H9 (cell line): ENCODE data around the gene EGFR. TPM values are rescaled to one million over a fixed set of nuclear protein-coding genes. Genes with fewer than 3 reads are reported as not detected.

Experiments used
- DNase-seq: peaks from one replicate; pipeline ENCODE4 v3.0.0-alpha.2; 2017
- H2AFZ ChIP-seq: one replicate; pipeline ENCODE4 v1.6.1; 2013; ENCODE audit warnings: mild to moderate bottlenecking, low read length, control low read depth, moderate library complexity
- H2AK5ac ChIP-seq: 2 replicates; pipeline ENCODE4 v1.6.1; 2013; ENCODE audit warnings: low read length, control low read depth, mixed read lengths; ENCODE audit not compliant: insufficient read length
- H2BK120ac ChIP-seq: one replicate; pipeline ENCODE4 v1.6.1; 2013; ENCODE audit warnings: low read depth, mild to moderate bottlenecking, low read length, control low read depth, inconsistent platforms; ENCODE audit not compliant: poor library complexity, severe bottlenecking
- H2BK12ac ChIP-seq: 2 replicates; pipeline ENCODE4 v1.6.1; 2013; ENCODE audit warnings: low read length, control low read depth, mixed read lengths, low read depth; ENCODE audit not compliant: insufficient read length
- H2BK15ac ChIP-seq: 2 replicates; pipeline ENCODE4 v1.6.1; 2013; ENCODE audit warnings: low read depth, low read length, control low read depth
- H2BK20ac ChIP-seq: one replicate; pipeline ENCODE4 v1.6.1; 2013; ENCODE audit warnings: low read depth, mild to moderate bottlenecking, low read length, control low read depth, inconsistent platforms; ENCODE audit not compliant: poor library complexity, severe bottlenecking
- H2BK5ac ChIP-seq: 2 replicates; pipeline ENCODE4 v1.6.1; 2013; ENCODE audit warnings: low read length, control low read depth, mixed read lengths; ENCODE audit not compliant: insufficient read length
- H3K14ac ChIP-seq: 2 replicates; pipeline ENCODE4 v1.6.1; 2013; ENCODE audit warnings: low read length, control low read depth; ENCODE audit not compliant: insufficient read depth
- H3K18ac ChIP-seq: 2 replicates; pipeline ENCODE4 v1.6.1; 2013; ENCODE audit warnings: low read depth, mild to moderate bottlenecking, mixed read lengths, low read length, control low read depth; ENCODE audit not compliant: insufficient read length
- H3K23ac ChIP-seq: 2 replicates; pipeline ENCODE4 v1.6.1; 2013; ENCODE audit warnings: low read length, control low read depth, mixed read lengths, low read depth; ENCODE audit not compliant: insufficient read length
- H3K23me2 ChIP-seq: 2 replicates; pipeline ENCODE4 v1.6.1; 2013; ENCODE audit warnings: low read depth, mild to moderate bottlenecking, mixed read lengths, low read length, control low read depth; ENCODE audit not compliant: insufficient read length, poor library complexity, severe bottlenecking
- H3K27ac ChIP-seq: 2 replicates; pipeline ENCODE4 v1.5.1; 2013; ENCODE audit warnings: low read length, control low read depth, mixed read lengths, low read depth; ENCODE audit not compliant: insufficient read length
- H3K27me3 ChIP-seq: 2 replicates; pipeline ENCODE4 v1.6.1; 2013; ENCODE audit warnings: low read length, control low read depth, inconsistent platforms; ENCODE audit not compliant: insufficient read depth
- H3K4ac ChIP-seq: 2 replicates; pipeline ENCODE4 v1.6.1; 2013; ENCODE audit warnings: low read depth, mild to moderate bottlenecking, control low read depth, inconsistent platforms, low read length, moderate library complexity
- H3K4me1 ChIP-seq: 2 replicates; pipeline ENCODE4 v1.6.1; 2013; ENCODE audit warnings: low read length, control low read depth, inconsistent platforms; ENCODE audit not compliant: insufficient read depth
- H3K4me2 ChIP-seq: 2 replicates; pipeline ENCODE4 v1.6.1; 2013; ENCODE audit warnings: low read length, control low read depth, mixed read lengths; ENCODE audit not compliant: insufficient read length, insufficient read depth
- H3K56ac ChIP-seq: 2 replicates; pipeline ENCODE4 v1.6.1; 2013; ENCODE audit warnings: low read depth, mild to moderate bottlenecking, mixed read lengths, low read length, control low read depth; ENCODE audit not compliant: insufficient read length
- H3K79me1 ChIP-seq: 2 replicates; pipeline ENCODE4 v1.6.1; 2013; ENCODE audit warnings: low read depth, mild to moderate bottlenecking, moderate library complexity, low read length, control low read depth, inconsistent platforms; ENCODE audit not compliant: insufficient read depth, poor library complexity, severe bottlenecking
- H3K79me2 ChIP-seq: 2 replicates; pipeline ENCODE4 v1.6.1; 2013; ENCODE audit warnings: low read length, control low read depth, inconsistent platforms; ENCODE audit not compliant: insufficient read depth
- H3K9ac ChIP-seq: 2 replicates; pipeline ENCODE4 v1.6.1; 2013; ENCODE audit warnings: low read length, control low read depth, mixed read lengths; ENCODE audit not compliant: insufficient read length; ENCODE audit errors: extremely low read depth
- H3K9me3 ChIP-seq: one replicate; pipeline ENCODE4 v1.6.1; 2013; ENCODE audit warnings: low read depth, low read length, inconsistent platforms; ENCODE audit not compliant: control insufficient read depth
- H3T11ph ChIP-seq: one replicate; pipeline ENCODE4 v1.6.1; 2013; ENCODE audit warnings: mild to moderate bottlenecking, low read length, control low read depth, inconsistent platforms
- H4K20me1 ChIP-seq: one replicate; pipeline ENCODE4 v1.6.1; 2013; ENCODE audit not compliant: control insufficient read depth, insufficient read length, insufficient read depth
- H4K5ac ChIP-seq: 2 replicates; pipeline ENCODE4 v1.6.1; 2013; ENCODE audit warnings: low read depth, mild to moderate bottlenecking, mixed read lengths, low read length, control low read depth; ENCODE audit not compliant: insufficient read length
- H4K8ac ChIP-seq: replicated peaks from 2 replicates; pipeline ENCODE4 v1.6.1; 2013; ENCODE audit warnings: low read length, control low read depth, mixed read lengths, low read depth; ENCODE audit not compliant: insufficient read length
- H4K91ac ChIP-seq: 2 replicates; pipeline ENCODE4 v1.6.1; 2013; ENCODE audit warnings: low read depth, mild to moderate bottlenecking, moderate library complexity, mixed read lengths, low read length, control low read depth; ENCODE audit not compliant: insufficient read length
- H3K27ac Mint-ChIP-seq, 3 experiments: 2 replicates in 2 of 3; 3 replicates in 1 of 3; pipeline ENCODE4 v1.8.0; 2020 to 2021; ENCODE audit warnings: mixed read lengths in 3 of 3, mild to moderate bottlenecking in 1 of 3, moderate library complexity in 1 of 3
- H3K27me3 Mint-ChIP-seq: 2 replicates; pipeline ENCODE4 v1.8.0; 2021; ENCODE audit warnings: low read depth, mild to moderate bottlenecking, moderate library complexity, mixed read lengths
- H3K36me3 Mint-ChIP-seq, 3 experiments: 2 replicates in 2 of 3; 3 replicates in 1 of 3; pipeline ENCODE4 v1.8.0; 2020 to 2021; ENCODE audit warnings: low read depth in 3 of 3, mixed read lengths in 3 of 3; ENCODE audit not compliant: insufficient read depth in 1 of 3
- H3K4me1 Mint-ChIP-seq, 2 experiments: 2 replicates each; pipeline ENCODE4 v1.8.0; 2020; ENCODE audit warnings: mixed read lengths in 2 of 2
- H3K4me3 Mint-ChIP-seq, 2 experiments: 2 replicates in 1 of 2; 3 replicates in 1 of 2; pipeline ENCODE4 v1.8.0; 2020 to 2021; ENCODE audit warnings: mild to moderate bottlenecking in 2 of 2, mixed read lengths in 2 of 2, moderate library complexity in 1 of 2
- H3K9me3 Mint-ChIP-seq, 2 experiments: 2 replicates in 1 of 2; 3 replicates in 1 of 2; pipeline ENCODE4 v1.8.0; 2020; ENCODE audit warnings: mild to moderate bottlenecking in 2 of 2, mixed read lengths in 2 of 2, moderate library complexity in 1 of 2
- CTCF ChIP-seq: fragments of 200-600 bp; sonication (generic); conservative IDR thresholded peaks from 3 replicates; pipeline ENCODE4 v1.8.0; 2021; ENCODE audit warnings: antibody characterized with exemption, mild to moderate bottlenecking
- WGBS: extraction: QIAGEN DNeasy Blood & Tissue Kit; methylation state at CpG from one replicate; pipeline ENCODE4 v1.1.7; 2013; ENCODE audit warnings: missing lambda C conversion rate, low lambda C conversion rate, mixed read lengths; ENCODE audit not compliant: insufficient read length; ENCODE audit errors: extremely low coverage; 5-methylcytosine and 5-hydroxymethylcytosine counted together
- total RNA-seq: library from RNA; stranded (reverse); gene quantifications from 2 replicates; pipeline ENCODE4 v1.2.1, GENCODE V29; 2021

EGFR gene
- total RNA-seq, 1 experiment from 2014 or later = 3.3 TPM

GRCh38 chr7:55127622-55128081 is 108.8 kb downstream of the EGFR start:
- no peak overlapping the region for H2BK12ac ChIP-seq
- no peak overlapping the region for H2BK5ac ChIP-seq
- no peak overlapping the region for H4K8ac ChIP-seq
- TF ChIP-seq CTCF = no peak
- no peak for DNase-seq
- no peaks in the 10 kb centered on the region for H4K20me1 ChIP-seq
- no peak overlapping the region for H2AK5ac ChIP-seq
- H3K79me1 ChIP-seq = no peaks in the 10 kb centered on the region
- no peak overlapping the region for H3K4ac ChIP-seq
- Mint-ChIP-seq H3K27me3 (no peaks in the 10 kb centered on the region), H3K9me3 (no peaks in the 10 kb centered on the region), H3K27ac (no peak overlapping the region), H3K4me3 (no peak overlapping the region), H3K4me1 (peaks cover 23 to 25% of the 10 kb centered on the region in 2 experiments), H3K36me3 (no peaks in the 10 kb centered on the region)
- no peak overlapping the region for H3K4me2 ChIP-seq
- no CpG with 5 or more reads among the region's 6 CpGs for WGBS
- no peaks in the 10 kb centered on the region for H3K27me3 ChIP-seq
- no peak overlapping the region for H3K14ac ChIP-seq
- no peak overlapping the region for H3K56ac ChIP-seq
- no peaks in the 10 kb centered on the region for H3K79me2 ChIP-seq
- no peak overlapping the region for H3K27ac ChIP-seq
- H3K4me1 ChIP-seq = no peaks in the 10 kb centered on the region; the same call in 1 of the 2 replicates
- no peak overlapping the region for H3K18ac ChIP-seq
- no peak overlapping the region for H2AFZ ChIP-seq
- H3T11ph ChIP-seq = no peak overlapping the region
- no peak overlapping the region for H3K9ac ChIP-seq
- no peaks in the 10 kb centered on the region for H3K23me2 ChIP-seq
- no peak overlapping the region for H4K91ac ChIP-seq
- H2BK120ac ChIP-seq = no peak overlapping the region
- H4K5ac ChIP-seq = no peak overlapping the region
- H2BK15ac ChIP-seq = no peak overlapping the region
- H3K9me3 ChIP-seq = no peaks in the 10 kb centered on the region
- H3K23ac ChIP-seq = no peak overlapping the region
- H2BK20ac ChIP-seq = no peak overlapping the region
